OCI-LY1 (cell line): ENCODE measurements around the gene KLHL26.

ENCODE experiments used
- EZH2 ChIP-seq: fragments of 200-600 bp; sonication (generic), shearing (Covaris generic); IDR thresholded peaks from 2 replicates; pipeline ENCODE4 v1.8.0; 2017; ENCODE audit warnings: borderline replicate concordance, mixed run types, mild to moderate bottlenecking, antibody characterized with exemption, low read length, moderate library complexity, mixed read lengths
- TF ChIP-seq, protein P1 (sequence below): fragments of 200-600 bp; sonication (generic), shearing (Covaris generic); IDR thresholded peaks from 2 replicates; pipeline ENCODE4 v1.5.1; 2017; ENCODE audit warnings: mild to moderate bottlenecking, antibody characterized with exemption, low read length, moderate library complexity, mixed read lengths

- TF ChIP-seq, protein P1, sequence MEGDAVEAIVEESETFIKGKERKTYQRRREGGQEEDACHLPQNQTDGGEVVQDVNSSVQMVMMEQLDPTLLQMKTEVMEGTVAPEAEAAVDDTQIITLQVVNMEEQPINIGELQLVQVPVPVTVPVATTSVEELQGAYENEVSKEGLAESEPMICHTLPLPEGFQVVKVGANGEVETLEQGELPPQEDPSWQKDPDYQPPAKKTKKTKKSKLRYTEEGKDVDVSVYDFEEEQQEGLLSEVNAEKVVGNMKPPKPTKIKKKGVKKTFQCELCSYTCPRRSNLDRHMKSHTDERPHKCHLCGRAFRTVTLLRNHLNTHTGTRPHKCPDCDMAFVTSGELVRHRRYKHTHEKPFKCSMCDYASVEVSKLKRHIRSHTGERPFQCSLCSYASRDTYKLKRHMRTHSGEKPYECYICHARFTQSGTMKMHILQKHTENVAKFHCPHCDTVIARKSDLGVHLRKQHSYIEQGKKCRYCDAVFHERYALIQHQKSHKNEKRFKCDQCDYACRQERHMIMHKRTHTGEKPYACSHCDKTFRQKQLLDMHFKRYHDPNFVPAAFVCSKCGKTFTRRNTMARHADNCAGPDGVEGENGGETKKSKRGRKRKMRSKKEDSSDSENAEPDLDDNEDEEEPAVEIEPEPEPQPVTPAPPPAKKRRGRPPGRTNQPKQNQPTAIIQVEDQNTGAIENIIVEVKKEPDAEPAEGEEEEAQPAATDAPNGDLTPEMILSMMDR, result no peak
- TF ChIP-seq EZH2, result no peak
Observed at GRCh38 chr19:18650468-18651041, 13.7 kb downstream of the KLHL26 start.
